ENCODE results near the gene SLC6A5.

GRCh38 chr11:20583201-20583600 is 16.2 kb upstream of the SLC6A5 start:
- TF ChIP-seq CTCF (conservative IDR thresholded peaks at IDR 0.05; ENCODE audit: low read depth, low read length) (no peak), EZH2 (IDR thresholded peaks at IDR 0.05; ENCODE audit: low read length, unreplicated experiment) (no peak)

Measured in PC-3 (cell line).